Activated CD8-positive, alpha-beta T cell treated with anti-CD3 and anti-CD28 coated beads, Interleukin-2, amount 10 ng/mL, durations not matched to agents 7 days and 5 days (primary cell): ENCODE results near the gene UBAP2. TPM values are rescaled to one million over a fixed set of nuclear protein-coding genes. Genes with fewer than 3 reads are reported as not detected.

Experiments used
- ATAC-seq: fragments of 150-1000 bp; cut with Tn5 transposase; one replicate; pipeline ENCODE4 v1.10.0; 2021; ENCODE audit warnings: moderate library complexity
- CTCF ChIA-PET: fragments of 350-600 bp; sonication (Branson Sonifier 250); formaldehyde crosslinking; loops from one replicate; lab custom pipeline; 2021; ENCODE audit warnings: antibody characterized with exemption; lab: Charles Lee
- POLR2A ChIA-PET: fragments of 350-600 bp; sonication (Branson Sonifier 250); formaldehyde crosslinking; loops from one replicate; lab custom pipeline; 2021; ENCODE audit warnings: antibody characterized with exemption; lab: Charles Lee
- DNase-seq: peaks from one replicate; pipeline ENCODE4 v3.0.0-alpha.2; 2020
- H3K27ac Mint-ChIP-seq: one replicate; pipeline ENCODE4 v1.8.0; 2021; ENCODE audit warnings: mild to moderate bottlenecking, mixed read lengths
- H3K27me3 Mint-ChIP-seq: one replicate; pipeline ENCODE4 v1.8.0; 2021; ENCODE audit warnings: low read depth, mixed read lengths
- H3K36me3 Mint-ChIP-seq: one replicate; pipeline ENCODE4 v1.8.0; 2021; ENCODE audit warnings: low read depth, mixed read lengths
- H3K4me1 Mint-ChIP-seq: one replicate; pipeline ENCODE4 v1.8.0; 2021; ENCODE audit warnings: low read depth, mixed read lengths
- H3K4me3 Mint-ChIP-seq: one replicate; pipeline ENCODE4 v1.8.0; 2021; ENCODE audit warnings: mild to moderate bottlenecking, mixed read lengths
- H3K9me3 Mint-ChIP-seq: one replicate; pipeline ENCODE4 v1.8.0; 2022; ENCODE audit warnings: mixed read lengths; ENCODE audit not compliant: insufficient read depth
- total RNA-seq, 2 experiments: library from RNA; stranded (reverse); gene quantifications; one replicate each; pipeline ENCODE4 v1.2.3, GENCODE V29; 2021

UBAP2 gene
- total RNA-seq, 2 experiments from 2014 or later = 54.0 to 56.1 TPM

DNA sequence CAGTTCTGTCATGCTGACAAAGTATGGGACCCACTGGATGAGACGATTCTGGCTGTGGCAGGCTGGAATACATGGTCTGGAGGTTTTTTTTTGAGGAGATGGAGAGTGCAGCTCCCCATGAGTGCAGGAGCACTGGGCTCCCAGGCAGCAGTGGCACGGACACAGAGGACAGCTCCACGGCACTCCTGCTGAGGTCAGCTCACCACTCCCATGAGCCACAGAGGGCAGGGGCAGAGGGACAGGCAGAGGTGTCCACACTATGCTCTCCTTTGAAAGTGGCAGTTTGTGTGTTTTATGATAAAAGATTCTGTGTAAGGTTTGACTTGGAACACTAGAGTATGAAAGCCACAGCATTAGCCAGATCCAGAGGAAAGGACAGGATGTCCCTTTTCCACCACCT lies 117.4 kb downstream of the UBAP2 start:
- POLR2A ChIA-PET = no interaction called here
- CTCF ChIA-PET = no interaction called here
- H3K27me3 Mint-ChIP-seq = no peaks in the 10 kb centered on the region
- ATAC-seq (no peak), DNase-seq (no peak)
- no peak overlapping the region for H3K4me3 Mint-ChIP-seq
- peaks cover 54% of the 10 kb centered on the region for H3K36me3 Mint-ChIP-seq
- no peaks in the 10 kb centered on the region for H3K9me3 Mint-ChIP-seq
- H3K4me1 Mint-ChIP-seq = no peaks in the 10 kb centered on the region
- peak overlapping the region; percentile 14 for H3K27ac Mint-ChIP-seq

DNA sequence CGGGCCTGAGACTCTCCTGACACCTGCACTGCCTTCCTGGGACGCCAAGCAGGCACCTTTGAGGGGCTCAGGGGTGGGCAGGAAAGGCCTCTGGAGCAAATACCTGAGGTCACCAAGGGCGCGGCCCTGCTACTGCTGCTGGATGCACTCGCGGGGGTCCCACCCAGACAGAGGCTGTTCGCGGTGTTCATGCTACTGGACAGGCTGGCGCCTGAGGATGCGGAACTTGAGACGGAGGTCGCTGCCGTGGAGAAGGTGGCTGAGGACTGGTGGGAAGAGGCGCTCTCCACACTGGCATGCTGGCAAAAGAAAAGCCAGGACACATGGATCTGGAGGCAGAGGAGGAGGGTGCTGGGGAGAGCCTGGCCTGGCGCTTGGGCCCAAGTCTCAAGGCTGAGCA lies 121.0 kb downstream of the UBAP2 start:
- Mint-ChIP-seq H3K27me3 (no peaks in the 10 kb centered on the region), H3K4me1 (no peaks in the 10 kb centered on the region), H3K36me3 (peaks cover 42% of the 10 kb centered on the region), H3K4me3 (no peak overlapping the region), H3K9me3 (no peaks in the 10 kb centered on the region), H3K27ac (no peak overlapping the region)
- CTCF ChIA-PET = no interaction called here
- no peak for ATAC-seq
- POLR2A ChIA-PET = no interaction called here
- DNase-seq = no peak

DNA sequence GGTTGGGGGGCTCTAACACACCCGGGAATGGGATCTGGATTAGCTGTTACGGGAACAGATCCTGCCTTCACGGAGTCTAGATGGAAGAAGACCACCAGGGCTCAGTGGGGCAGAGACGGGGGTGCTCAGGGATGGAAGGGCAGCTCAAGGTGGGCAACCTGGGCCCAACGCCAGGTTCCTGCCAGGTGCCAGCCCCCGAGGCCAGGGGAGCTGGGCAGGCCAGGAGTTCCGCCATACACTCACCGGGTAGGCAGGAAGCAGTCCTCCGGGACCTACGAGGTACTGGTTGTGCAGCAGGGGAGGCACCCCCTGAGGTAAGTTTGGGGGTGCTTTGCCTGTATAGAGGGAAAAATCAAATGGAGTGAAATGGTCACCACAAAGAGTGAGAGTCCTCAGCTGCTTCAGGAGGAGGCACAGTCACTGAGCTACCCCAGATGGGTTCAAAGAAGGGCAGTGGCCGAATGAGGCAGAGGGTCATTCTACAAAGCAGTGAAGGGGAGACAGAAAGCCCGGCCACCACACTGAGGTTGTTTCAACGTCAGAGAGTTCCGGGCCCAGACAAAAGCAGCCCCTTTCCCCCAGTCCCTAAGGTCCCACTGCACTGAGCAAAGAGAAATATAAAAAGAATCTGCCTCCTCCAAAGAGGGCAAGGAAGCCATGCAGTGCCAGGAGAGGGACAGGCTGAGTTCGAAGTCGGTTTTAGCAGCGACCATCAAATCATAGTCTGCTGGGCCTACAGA lies 121.8 kb downstream of the UBAP2 start:
- Mint-ChIP-seq H3K27ac (no peak overlapping the region), H3K36me3 (peaks cover 39% of the 10 kb centered on the region)
- POLR2A ChIA-PET = no interaction called here

DNA sequence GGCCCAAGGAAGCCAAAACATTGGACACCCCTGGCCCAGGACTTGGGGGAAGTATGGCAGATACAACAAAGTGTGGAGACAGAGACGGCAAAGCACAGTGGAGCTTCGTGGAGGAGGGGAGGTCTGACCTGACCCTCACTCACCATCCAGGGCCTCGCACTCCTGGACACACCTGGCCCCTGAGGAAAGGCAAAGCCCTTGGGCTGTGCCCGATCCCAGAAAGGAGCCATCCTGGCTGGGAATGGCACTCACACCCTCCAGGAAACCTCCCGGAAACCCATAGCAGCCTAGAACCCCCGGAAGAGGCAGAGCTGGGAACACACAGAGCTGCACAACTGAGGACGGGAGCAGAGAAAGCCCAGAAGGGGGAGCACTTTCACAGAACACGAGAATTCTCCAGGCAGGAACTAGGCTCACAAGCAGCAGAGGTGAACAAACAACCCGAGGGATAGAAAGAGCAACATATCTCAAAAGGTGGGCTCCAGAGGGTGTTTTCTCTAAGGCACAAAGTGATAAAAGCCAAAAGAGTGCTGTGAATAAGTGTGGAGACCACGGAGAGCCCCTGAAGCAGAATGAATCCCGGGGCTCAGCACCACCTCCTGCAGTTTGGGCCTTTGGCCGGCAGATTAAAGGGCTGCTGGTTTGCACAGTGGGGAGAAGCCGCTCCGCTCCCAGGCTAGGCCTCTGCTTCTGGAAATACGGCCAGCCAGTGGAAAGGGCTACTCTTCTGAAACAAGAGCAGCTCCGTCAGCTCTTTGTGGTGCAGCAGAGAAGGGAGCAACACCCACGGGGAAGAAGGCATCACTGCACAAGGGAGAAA lies 123.5 kb downstream of the UBAP2 start:
- ATAC-seq (no peak), DNase-seq (peak; percentile 44)
- H3K36me3 Mint-ChIP-seq = peaks cover 41% of the 10 kb centered on the region
- H3K9me3 Mint-ChIP-seq = no peaks in the 10 kb centered on the region
- CTCF ChIA-PET = interaction anchor here (0.7 to 2.5 kb wide), 12 partner anchors 9 to 318 kb away, joined by 3 to 14 read pairs (median 6); partner anchors contain the start of gene UBAP2
- POLR2A ChIA-PET = interaction anchor here (0.6 kb wide), 1 partner anchor 14 kb away, joined by 3 read pairs; no protein-coding TSS in a partner anchor
- no peak overlapping the region for H3K4me3 Mint-ChIP-seq
- no peaks in the 10 kb centered on the region for H3K27me3 Mint-ChIP-seq
- H3K4me1 Mint-ChIP-seq = no peaks in the 10 kb centered on the region
- peak overlapping the region; percentile 20 for H3K27ac Mint-ChIP-seq

More for the DNA sequence above, 121.8 kb downstream of the UBAP2 start:
- CTCF ChIA-PET = no interaction called here
- H3K4me3 Mint-ChIP-seq = no peak overlapping the region
- DNase-seq = no peak
- H3K4me1 Mint-ChIP-seq = no peaks in the 10 kb centered on the region
- no peaks in the 10 kb centered on the region for H3K27me3 Mint-ChIP-seq
- ATAC-seq = no peak
- H3K9me3 Mint-ChIP-seq = no peaks in the 10 kb centered on the region

DNA sequence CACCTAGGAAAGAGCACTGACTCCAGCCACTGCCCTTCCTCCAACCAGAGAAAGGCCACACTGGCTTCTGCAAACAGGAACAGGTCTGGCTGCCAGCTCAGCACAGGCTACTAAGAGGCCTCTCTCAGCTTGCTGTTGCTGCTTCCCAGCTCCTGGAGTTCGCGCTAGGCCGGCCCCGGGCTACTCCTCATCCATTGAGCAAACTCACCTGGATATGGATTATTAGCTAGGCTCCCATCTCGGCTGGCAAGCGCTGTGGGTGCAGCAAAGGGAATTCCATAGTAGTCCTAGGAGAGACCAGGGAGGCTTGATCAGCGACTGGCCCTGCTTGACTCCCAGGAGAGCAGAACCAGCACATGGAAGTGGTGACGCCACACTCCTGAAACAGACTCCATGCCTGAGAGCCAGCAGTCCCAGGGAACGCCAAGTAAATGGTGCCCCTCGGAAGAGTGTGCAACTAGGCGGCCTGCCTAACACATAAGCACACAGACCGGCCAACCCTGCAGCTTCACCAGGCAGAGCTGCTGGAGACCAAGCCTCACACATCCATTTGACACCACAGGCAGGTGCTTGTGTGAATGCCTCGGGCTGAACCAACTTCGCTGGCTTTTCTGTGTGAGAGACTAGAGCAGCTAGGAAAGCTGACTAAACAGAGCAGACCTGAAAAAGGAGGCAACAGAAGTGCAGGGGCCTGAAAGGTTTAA lies 124.5 kb downstream of the UBAP2 start:
- ChIA-PET CTCF (interaction anchor here (0.8 to 2.5 kb wide), 10 partner anchors 9 to 149 kb away, joined by 3 to 14 read pairs (median 6); partner anchors contain the start of gene UBAP2), POLR2A (no interaction called here)
- DNase-seq (no peak), ATAC-seq (no peak)
- Mint-ChIP-seq H3K4me3 (no peak overlapping the region), H3K27me3 (no peaks in the 10 kb centered on the region), H3K9me3 (no peaks in the 10 kb centered on the region), H3K36me3 (peaks cover 40% of the 10 kb centered on the region), H3K4me1 (no peaks in the 10 kb centered on the region), H3K27ac (no peak overlapping the region)

DNA sequence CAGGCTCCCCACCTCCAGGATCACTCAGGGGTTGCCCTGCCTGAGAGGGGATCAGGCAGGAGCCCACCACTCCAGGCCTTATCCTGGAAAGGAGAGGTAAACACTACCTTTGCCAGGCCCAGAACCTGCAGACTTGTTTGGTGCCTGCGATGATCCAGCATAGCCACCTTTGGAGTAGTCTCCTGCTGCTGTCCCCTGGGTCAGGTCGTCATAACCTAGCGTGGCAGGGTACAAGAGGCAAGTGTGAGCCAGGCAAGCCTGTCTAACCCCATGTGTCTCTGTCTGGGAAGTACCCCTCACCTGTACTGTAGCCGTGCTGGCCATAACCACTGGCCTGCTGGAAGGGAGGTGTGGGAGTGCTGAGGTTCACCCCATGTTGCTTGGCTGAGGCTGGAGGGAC lies 125.6 kb downstream of the UBAP2 start:
- Mint-ChIP-seq H3K4me3 (no peak overlapping the region), H3K27me3 (no peaks in the 10 kb centered on the region), H3K9me3 (no peaks in the 10 kb centered on the region), H3K4me1 (no peaks in the 10 kb centered on the region), H3K36me3 (peaks cover 43% of the 10 kb centered on the region), H3K27ac (peak overlapping the region; percentile 39)
- DNase-seq = no peak
- CTCF ChIA-PET = interaction anchor here (0.7 to 2.5 kb wide), 2 partner anchors 11 to 12 kb away, joined by 3 to 14 read pairs; no protein-coding TSS in a partner anchor
- ATAC-seq = no peak
- POLR2A ChIA-PET = no interaction called here

DNA sequence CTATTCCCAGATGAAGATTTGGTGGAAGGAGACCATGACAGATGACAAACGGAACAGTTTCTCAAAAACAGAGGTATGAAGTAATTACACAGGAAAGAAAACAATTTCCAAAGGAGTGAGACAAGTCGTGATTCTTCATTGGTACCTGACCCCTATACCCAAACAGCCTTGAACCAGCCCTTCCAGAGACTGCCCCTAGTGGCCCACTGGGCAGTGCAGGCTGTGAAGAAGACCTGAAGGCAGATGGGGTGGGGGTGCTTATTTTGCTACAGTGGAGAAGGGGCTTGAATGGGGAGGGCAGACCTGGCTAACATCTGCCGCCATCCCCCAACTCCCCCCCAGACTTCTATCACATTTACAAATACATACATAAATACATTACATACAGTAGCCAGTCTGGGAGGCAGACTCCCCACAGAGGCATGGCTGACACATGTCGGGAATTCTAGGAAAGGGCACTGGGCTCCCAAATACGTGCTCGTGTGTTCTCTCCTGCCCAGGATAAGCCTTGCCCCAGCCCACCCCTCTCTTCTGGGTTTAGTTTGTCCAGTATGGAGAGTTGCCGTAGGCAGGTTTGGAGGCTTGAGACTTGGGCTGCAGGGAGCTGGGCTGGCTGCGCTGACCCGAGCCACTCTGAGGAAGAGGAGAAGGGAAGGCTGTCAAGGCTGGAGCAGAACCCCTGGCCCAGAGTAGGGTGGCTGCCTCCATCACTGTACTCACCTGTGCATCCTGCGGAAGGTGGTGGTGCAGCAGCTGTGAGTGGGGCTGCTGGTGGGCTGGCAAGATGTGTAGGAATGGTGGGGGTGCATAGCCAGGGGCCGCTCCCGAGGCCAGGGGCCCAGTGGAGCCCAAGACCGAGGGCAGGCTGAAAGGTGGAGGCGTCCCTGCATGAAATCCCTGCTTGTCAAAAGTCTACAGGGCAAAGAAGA lies 126.5 kb downstream of the UBAP2 start:
- Mint-ChIP-seq H3K27me3 (no peaks in the 10 kb centered on the region), H3K27ac (no peak overlapping the region), H3K4me1 (no peaks in the 10 kb centered on the region), H3K4me3 (no peak overlapping the region), H3K36me3 (peaks cover 45% of the 10 kb centered on the region), H3K9me3 (no peaks in the 10 kb centered on the region)
- ChIA-PET CTCF (interaction anchor here (0.7 to 1.1 kb wide), 2 partner anchors 11 to 128 kb away, joined by 3 read pairs; no protein-coding TSS in a partner anchor), POLR2A (no interaction called here)
- DNase-seq (peak; percentile 34), ATAC-seq (peak; percentile 50)

DNA sequence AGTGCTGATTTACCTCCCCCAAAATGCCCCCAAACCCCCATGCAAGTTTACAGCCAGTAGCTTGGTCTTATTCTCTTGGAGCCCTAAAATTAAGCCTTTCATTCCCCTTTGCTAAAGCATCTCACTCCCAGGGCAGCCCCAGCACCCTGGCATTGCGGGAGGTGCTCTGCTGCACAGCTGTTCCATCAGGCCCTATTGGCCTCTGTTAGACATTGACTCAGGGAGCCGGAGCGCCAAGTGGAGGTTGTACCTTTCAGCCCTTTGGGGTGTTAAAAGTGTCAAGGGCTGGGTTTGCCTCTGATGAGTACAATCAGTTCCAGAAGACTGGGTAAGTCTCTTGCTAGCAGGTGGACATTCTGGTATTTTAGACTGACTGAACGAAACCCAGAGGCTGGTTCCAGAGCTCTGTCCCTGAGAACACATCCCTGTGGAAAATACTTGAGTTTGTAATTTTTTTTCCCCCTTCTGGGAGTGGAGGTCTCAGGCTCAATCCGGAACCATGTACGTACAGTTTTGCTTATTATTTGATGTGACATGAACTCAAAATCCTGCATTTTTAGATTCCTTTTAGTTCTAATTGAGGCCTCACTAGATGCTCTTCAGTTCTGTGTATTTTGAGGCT lies 129.3 kb downstream of the UBAP2 start:
- peaks cover 43% of the 10 kb centered on the region for H3K36me3 Mint-ChIP-seq

DNA sequence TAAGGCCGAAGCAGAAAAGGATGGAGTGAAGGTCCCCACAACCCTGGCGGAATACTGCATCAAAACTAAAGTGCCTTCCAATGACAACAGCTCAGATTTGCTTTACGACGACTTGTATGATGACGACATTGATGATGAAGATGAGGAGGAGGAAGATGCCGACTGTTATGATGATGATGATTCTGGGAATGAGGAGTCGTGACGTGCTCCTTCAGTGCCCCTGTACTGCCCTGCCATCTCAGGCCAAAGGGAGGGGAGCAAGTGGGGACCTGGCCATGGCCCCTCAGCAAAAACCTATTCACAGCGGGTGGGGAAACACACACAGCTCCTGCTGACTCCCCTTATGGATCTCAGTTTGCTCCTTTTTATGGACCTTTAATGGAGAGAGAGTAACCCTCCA lies 131.7 kb downstream of the UBAP2 start:
- no peak overlapping the region for H3K27ac Mint-ChIP-seq
- H3K4me1 Mint-ChIP-seq = no peaks in the 10 kb centered on the region
- no peak overlapping the region for H3K4me3 Mint-ChIP-seq
- H3K27me3 Mint-ChIP-seq = no peaks in the 10 kb centered on the region
- peaks cover 51% of the 10 kb centered on the region for H3K36me3 Mint-ChIP-seq
- peak; percentile 13 for DNase-seq
- POLR2A ChIA-PET = interaction anchor here (0.8 kb wide), 1 partner anchor 102 kb away, joined by 3 read pairs; no protein-coding TSS in a partner anchor
- no peak for ATAC-seq
- no peaks in the 10 kb centered on the region for H3K9me3 Mint-ChIP-seq
- CTCF ChIA-PET = no interaction called here

More for the DNA sequence above, 129.3 kb downstream of the UBAP2 start:
- Mint-ChIP-seq H3K27me3 (no peaks in the 10 kb centered on the region), H3K27ac (no peak overlapping the region), H3K4me1 (no peaks in the 10 kb centered on the region), H3K4me3 (no peak overlapping the region), H3K9me3 (no peaks in the 10 kb centered on the region)
- DNase-seq (no peak), ATAC-seq (no peak)
- ChIA-PET POLR2A (no interaction called here), CTCF (interaction anchor here (3.7 kb wide), 1 partner anchor 106 kb away, joined by 14 read pairs; no protein-coding TSS in a partner anchor)

DNA sequence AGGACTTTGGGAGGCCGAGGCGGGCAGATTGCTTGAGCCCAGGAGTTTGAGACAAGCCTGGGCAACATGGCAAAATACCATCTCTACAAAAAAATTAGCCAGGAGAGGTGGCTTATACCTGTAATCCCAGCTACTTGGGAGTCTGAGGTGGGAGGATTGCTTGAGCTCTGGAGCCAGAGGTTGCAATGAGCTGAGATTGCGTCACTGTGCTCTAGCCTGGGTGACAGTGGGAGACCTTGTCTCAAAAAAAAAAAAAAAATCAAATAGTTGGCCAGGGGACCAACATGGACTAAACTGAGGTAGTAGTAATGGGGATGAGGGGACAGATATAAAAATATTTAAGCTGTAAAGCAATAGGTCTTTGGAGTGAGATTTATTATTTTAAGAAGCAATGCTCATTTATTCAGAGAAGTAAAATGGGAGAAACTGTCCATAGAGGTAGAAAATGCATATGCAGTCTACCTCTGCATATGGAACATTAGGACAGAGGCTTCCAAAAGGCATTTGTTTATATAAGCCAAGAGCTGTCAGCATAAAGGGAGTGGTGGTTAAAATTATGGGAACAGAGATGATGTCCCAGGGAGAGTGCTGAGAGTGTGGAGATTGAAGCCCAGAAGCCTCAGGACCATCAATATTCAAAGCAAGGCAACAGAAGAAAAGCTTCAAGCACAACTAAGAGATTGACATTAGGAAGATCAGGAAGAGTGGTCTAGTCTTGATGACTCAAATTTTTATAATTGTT lies 133.6 kb downstream of the UBAP2 start:
- ChIA-PET CTCF (interaction anchor here (0.7 to 1.5 kb wide), 3 partner anchors 10 to 339 kb away, joined by 3 to 5 read pairs (median 4); no protein-coding TSS in a partner anchor), POLR2A (no interaction called here)

More for the DNA sequence above, 133.6 kb downstream of the UBAP2 start:
- peaks cover 42% of the 10 kb centered on the region for H3K36me3 Mint-ChIP-seq
- H3K4me1 Mint-ChIP-seq = no peaks in the 10 kb centered on the region
- DNase-seq (no peak), ATAC-seq (no peak)
- H3K4me3 Mint-ChIP-seq = no peak overlapping the region
- H3K9me3 Mint-ChIP-seq = no peaks in the 10 kb centered on the region
- no peaks in the 10 kb centered on the region for H3K27me3 Mint-ChIP-seq
- H3K27ac Mint-ChIP-seq = no peak overlapping the region
